GM18505 (cell line): Measurements from ENCODE around the gene BEST2.

Experiments
- ATAC-seq: cut with Tn5 transposase; IDR thresholded peaks from one replicate; pipeline ENCODE4 v1.9.1; 2021; ENCODE audit not compliant: unreplicated experiment
- POLR2A ChIP-seq: IDR thresholded peaks from 4 replicates; pipeline ENCODE4 v1.6.1; 2011; ENCODE audit warnings: borderline replicate concordance; ENCODE audit not compliant: insufficient read depth, insufficient read length; ENCODE audit errors: extremely low read depth

Gene BEST2

GRCh38 chr19:12766051-12766521 lies 14.5 kb downstream of the BEST2 start:
- TF ChIP-seq POLR2A, result no peak
- no peak for ATAC-seq

GRCh38 chr19:12767150-12767549 lies 15.6 kb downstream of the BEST2 start:
- TF ChIP-seq POLR2A, result no peak
- ATAC-seq, result no peak

GRCh38 chr19:12767666-12768065 lies 16.1 kb downstream of the BEST2 start:
- no peak for ATAC-seq
- no peak for TF ChIP-seq POLR2A

DNA sequence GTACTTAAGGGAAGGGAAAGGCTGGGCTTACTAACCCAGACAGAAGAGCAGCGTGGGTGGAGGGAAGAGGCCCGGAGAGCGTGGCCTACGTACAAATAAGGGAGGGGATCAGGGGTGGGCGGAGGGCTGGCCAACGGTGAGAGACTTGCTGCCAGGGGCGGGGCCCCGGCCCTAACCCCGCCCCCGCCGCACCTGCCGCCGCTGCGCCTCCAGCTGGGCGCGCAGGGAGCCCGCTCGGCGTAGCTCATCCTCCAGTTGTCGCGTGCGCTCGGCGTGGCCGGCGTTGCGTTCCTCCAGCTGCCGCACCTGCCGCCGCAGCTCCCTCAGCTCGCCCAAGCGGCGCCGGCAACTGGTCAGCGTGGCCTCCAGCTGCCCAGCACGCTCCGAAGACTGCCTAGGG lies 18.1 kb downstream of the BEST2 start:
- ATAC-seq, result no peak
- no peak for TF ChIP-seq POLR2A

GRCh38 chr19:12770922-12771321 lies 19.3 kb downstream of the BEST2 start:
- no peak for ATAC-seq
- TF ChIP-seq POLR2A, result no peak

- no peak for TF ChIP-seq POLR2A
- ATAC-seq, result no peak
Observed at GRCh38 chr19:12772323-12772722, 20.7 kb downstream of the BEST2 start.

DNA sequence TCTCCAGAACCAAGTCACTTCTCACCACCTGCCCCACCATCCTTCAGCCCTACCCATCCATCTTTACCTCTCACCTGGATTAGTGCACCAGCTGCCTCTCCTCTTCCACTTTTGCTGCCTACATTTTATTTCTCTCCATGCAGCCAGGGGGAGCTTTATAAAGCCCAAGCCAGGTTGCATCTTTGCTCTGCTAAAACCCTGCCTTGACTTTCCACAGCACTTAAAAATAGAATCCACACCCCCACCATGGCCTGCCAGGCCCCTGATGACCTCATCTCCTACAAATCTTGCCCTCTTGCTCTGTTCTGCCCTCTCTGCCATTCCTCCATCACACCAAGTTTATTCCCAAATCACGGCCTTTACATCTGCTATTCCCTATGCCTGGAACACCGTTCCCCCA lies 22.0 kb downstream of the BEST2 start:
- no peak for ATAC-seq
- no peak for TF ChIP-seq POLR2A

DNA sequence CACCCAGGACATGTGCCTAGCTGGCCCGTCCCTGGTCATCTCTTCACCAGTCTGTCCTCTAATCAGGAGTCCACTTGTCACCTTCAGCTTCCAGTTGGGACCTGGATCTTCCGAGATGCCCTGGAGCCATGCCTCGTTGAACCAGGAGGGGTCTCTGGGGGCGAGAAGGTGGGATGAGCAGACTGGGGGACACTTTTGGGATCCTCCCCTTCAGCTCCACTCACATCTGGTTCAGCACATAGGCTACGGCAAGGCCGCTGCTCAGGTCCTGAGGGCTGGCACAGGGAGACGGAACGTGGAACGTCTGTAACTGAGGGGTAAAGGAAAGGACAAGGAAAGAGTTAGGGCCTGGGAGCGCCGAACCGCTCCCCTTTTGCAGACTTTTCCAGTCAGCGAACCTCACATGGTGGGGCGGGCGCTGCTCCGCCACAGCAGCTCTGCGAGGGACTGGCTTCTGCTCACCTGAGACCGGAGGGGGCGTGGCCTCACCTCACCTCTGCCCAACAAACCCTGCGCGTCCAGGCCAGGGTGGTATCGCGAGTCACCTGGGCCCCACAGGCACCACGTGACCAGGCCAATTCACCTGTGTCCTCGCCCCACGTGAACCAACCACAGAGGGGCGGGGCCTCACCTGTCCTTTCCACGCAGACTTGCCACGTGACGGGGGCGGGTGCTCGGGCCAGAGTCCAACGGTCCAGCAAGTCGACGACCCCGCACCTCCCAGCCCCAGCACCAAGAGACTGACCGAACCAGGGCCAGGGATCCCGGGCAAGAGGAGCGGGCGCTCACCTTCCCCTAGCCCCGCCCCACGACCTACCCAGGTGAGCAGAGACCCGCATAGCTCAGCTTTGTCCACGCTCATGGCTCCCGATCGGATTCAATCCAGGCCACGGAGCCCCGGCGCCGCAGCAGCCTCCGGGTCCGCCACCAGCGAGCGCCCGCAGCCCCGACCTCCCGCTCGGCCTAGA lies 23.3 kb downstream of the BEST2 start, which contains the start of gene HOOK2:
HOOK2 (minus strand) TSS at position 965 of the 968 bp plus-strand sequence; CDS start at position 862, 103 bp downstream.
- peak; percentile 2 for ATAC-seq
- no peak for TF ChIP-seq POLR2A

GRCh38 chr19:12777217-12778016 lies 25.8 kb downstream of the BEST2 start:
- ATAC-seq, result peak; percentile 36
- no peak for TF ChIP-seq POLR2A

DNA sequence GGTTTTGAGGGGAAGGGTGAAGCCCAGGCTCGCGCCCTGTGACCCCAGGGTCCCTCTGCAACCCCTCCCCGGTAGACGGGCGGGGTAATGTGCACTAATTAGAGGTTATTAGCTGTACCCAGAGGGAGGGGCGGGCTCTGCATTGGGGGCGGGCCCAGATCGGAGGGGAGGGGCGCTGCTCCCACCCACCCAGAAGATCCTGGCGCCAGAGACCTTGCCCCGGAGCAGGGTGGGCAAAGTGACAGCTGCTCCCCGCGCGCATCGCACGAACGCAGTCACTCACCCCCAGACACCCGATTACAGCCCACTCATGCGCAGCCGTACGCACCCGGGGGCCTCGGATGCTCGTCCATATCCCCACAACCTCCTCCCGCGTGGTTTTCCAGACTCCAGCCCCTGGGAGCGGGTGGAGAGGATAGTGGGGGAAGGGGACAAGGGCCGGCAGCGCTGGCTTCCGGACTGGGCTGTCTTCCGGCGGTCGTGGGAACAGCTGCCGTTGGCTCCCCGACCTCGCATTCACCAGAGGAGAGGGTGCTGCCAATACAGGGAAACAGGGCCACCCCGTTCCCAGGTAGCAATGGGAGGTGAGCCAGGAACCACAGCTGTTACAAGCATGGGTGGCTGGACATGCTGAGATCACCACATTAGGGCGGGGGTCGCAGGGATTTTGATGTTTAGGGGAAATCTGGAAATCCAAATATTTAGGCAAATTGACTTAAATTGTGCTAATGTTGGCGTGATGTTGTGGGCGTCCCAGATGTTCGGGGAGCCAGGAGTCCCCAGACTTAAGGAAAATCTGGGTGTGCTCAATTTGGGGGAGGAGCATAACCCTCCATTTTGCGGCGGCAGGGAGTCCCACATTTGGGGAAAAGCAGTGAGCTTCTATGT lies 26.7 kb downstream of the BEST2 start:
- TF ChIP-seq POLR2A, result peak; percentile 73
- no peak for ATAC-seq

DNA sequence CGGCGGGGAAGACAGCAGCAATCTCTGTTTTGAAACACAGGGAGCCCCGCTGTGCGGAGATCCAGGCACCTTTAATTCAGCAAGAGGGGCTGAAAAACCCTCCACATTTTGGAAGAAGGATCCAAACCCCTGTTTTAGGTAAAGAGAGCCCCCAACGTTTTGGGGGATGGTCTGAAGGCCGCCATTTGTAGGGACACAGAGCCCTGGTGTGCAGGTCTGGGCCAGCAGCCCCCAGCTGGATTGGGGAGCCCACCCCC lies 27.2 kb downstream of the BEST2 start:
- no peak for ATAC-seq
- no peak for TF ChIP-seq POLR2A

- no peak for ATAC-seq
- no peak for TF ChIP-seq POLR2A
Observed at GRCh38 chr19:12779162-12779993, 27.8 kb downstream of the BEST2 start.

GRCh38 chr19:12782174-12782423 lies 30.5 kb downstream of the BEST2 start:
- ATAC-seq, result no peak
- no peak for TF ChIP-seq POLR2A
